H7 (cell line): ENCODE measurements around the gene VPS37B. TPM values are rescaled to one million over a fixed set of nuclear protein-coding genes. Genes with fewer than 3 reads are reported as not detected.
A peak's percentile ranks its signal among the peaks of the same experiment; 100 is the strongest.
"Not testable (repeated sequence)": the region's sequence is repeated elsewhere in the genome, so short reads cannot be mapped to it uniquely, and the experiment has no call there.

Source experiments
- DNase-seq: peaks from one replicate; pipeline ENCODE4 v3.0.0; 2012
- H3K27me3 ChIP-seq: 2 replicates; pipeline ENCODE4 v1.6.0; 2011; ENCODE audit warnings: mild to moderate bottlenecking, low read length; ENCODE audit not compliant: control insufficient read depth, insufficient read depth
- H3K36me3 ChIP-seq: replicated peaks from 2 replicates; pipeline ENCODE4 v1.5.1; 2011; ENCODE audit warnings: low read length; ENCODE audit not compliant: control insufficient read depth, insufficient read depth
- H3K4me3 ChIP-seq: 2 replicates; pipeline ENCODE4 v1.5.1; 2011; ENCODE audit warnings: low read depth, mild to moderate bottlenecking, control low read depth, low read length, moderate library complexity; ENCODE audit not compliant: insufficient read depth
- total RNA-seq: library from RNA; depleted of rRNA; stranded (reverse); fragments of >200 nt; shearing (Covaris generic); gene quantifications from 2 replicates; pipeline ENCODE4 v1.2.3, GENCODE V29; 2014

VPS37B gene
- total RNA-seq, 1 experiment from 2014 or later: 14.7 TPM

DNA sequence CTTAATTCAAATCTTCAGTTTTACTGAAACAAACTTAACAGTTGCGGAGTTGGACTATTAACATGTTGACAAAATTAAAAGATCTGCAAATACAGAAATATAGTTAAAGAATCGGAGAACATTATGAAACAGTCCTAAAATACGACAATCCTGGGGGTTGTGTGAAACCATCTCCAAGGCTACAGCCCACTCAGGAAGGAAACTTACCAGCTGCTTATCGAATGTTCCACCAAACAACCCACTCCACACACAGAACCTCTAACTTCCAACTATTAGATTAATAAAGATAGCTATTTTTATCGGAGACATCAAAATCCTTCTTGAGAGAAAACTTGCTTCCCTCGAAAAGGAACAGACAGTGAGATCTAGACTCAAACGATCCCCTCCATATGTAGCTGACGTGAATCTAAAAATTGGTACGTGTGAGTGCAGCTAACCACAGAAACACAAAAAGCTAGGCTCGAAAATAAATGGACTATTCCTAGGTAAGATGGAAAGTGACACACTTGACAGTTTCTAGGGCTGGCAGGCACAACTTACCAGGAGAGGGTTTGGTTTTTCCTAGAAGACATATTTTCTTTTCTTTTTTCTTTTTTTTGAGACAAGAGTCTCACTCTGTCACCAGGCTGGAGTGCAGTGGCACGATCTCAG, 12.9 kb downstream of the VPS37B start:
- peaks cover 6% of the 10 kb centered on the region; the same call in 1 of the 2 replicates for H3K27me3 ChIP-seq
- H3K4me3 ChIP-seq: no peak overlapping the region
- no peak for DNase-seq
- H3K36me3 ChIP-seq: no peaks in the 10 kb centered on the region

DNA sequence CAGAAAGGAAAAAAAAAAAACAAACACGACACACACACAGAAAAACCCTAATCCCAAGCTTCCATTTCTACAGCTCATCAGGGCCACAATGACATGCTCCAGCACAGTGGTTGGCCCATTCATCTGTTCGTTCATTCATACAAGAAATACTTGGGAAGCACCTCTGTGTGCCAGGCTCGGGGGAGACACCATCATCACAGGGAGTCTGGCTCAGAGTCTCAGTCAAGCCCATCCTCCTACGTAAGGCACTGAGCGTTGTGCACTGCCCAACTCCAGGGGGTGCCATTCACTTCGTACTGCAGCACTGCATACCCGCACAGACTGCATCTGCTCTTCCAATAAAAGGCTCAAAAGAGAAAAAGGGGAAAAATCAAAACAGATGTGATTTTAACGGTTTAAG, 15.3 kb downstream of the VPS37B start:
- no peaks in the 10 kb centered on the region for H3K36me3 ChIP-seq
- H3K27me3 ChIP-seq: peaks cover 16% of the 10 kb centered on the region
- no peak overlapping the region for H3K4me3 ChIP-seq
- peak; percentile 78 for DNase-seq

DNA sequence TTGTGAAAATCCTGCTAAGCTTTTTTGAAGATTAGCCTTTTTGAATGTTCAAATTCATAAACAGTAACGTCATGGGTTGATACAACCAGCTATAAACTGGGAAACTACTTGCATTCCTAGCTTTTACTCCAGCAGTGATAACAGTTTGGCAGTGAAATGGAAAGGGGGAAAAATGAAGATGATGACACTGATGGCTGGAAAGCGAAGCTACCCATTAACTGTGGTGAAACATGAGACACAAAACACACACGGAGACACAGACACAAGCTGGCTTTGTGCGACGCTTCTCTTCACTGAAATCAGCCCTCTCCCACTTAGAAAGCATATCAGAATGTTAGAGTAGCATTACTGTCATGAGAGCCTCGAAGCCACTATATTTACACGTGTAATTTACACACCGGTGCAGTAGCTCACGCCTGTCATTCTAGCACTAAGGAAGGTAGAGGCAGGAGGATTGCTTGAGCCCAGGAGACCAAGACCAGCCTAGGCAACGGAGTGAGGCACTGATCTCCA, 15.7 kb downstream of the VPS37B start:
- Histone ChIP-seq H3K36me3 (no peaks in the 10 kb centered on the region), H3K4me3 (no peak overlapping the region), H3K27me3 (peaks cover 17% of the 10 kb centered on the region)
- no peak for DNase-seq

DNA sequence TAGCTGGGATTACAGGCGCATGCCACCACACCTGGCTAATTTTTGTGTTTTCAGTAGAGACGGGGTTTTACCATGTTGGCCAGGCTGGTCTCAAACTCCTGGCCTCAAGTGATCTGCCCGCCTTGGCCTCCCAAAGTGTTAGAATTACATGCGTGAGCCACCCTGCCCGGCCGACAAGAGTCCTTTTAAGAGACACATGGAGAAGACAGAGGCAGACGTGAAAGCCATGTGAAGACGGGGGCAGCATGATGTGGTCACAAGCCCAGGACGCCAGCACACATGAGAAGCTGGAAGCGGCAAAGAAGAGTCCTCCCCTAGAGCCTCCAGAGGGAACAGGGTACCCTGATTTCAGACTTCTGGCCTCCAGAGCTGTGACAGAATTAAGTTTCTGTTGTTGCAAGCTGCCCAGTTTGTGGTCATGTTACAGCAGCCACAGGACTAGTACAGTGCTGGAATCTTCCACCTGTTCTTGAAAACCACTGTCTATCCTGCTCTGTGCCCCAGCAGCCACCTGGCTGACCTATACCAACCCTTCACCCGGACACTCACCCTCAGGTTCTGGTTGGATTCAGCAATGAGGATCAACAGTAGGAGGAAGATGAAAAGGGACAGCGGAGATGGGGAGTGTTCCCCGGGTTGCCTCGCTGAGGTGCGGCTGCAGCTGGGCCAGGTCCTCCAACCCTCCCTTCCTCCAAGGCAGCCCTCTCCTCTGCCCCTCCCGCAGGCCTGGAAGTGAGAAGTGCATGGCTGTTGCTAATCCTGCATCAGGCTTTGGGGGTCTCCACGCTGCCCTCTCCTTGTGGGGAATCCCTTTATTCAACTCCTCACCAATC, 16.9 kb downstream of the VPS37B start:
- Histone ChIP-seq H3K36me3 (no peaks in the 10 kb centered on the region), H3K4me3 (no peak overlapping the region), H3K27me3 (peaks cover 28% of the 10 kb centered on the region)
- no peak for DNase-seq

DNA sequence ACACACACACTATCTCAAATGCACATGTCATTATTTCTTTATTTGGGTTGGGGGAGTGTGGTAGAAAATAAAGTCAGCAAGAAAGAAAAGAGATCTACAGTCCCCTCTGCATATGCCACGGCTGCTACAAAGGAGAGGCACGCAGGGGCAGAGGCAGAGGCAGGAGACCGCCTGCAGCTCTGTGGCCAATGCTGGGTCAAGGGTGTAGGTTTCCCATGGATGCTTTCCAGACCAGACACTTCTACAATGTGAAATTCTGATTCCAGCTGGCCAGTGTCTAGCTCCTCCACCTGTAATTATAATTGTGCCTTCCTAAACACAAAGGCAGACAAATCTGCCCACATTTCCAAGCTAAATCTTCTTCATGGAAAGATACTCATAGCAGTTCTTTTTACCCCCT, 19.2 kb downstream of the VPS37B start:
- Histone ChIP-seq H3K4me3 (no peak overlapping the region), H3K27me3 (peaks cover 48% of the 10 kb centered on the region), H3K36me3 (no peaks in the 10 kb centered on the region)
- DNase-seq: no peak

DNA sequence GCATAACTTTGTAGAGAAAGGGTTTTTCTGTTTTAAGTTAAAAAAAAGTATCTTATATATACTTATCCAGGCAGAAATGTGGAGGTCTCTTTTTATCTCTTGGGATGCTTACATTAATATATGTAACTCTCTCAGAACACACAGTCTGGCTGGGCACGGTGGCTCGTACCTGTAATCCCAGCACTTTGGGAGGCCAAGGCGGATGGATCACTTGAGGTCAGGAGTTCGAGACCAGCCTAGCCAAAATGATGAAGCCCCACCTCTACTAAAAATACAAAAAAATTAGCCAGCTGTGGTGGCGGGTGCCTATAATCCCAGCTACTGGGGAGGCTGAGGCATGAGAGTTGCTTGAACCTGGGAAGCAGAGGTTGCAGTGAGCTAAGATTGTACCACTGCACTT, 19.6 kb downstream of the VPS37B start:
- peaks cover 53% of the 10 kb centered on the region for H3K27me3 ChIP-seq

GRCh38 chr12:122875590-122876220, 20.2 kb downstream of the VPS37B start:
- Histone ChIP-seq H3K27me3 (peaks cover 59% of the 10 kb centered on the region), H3K36me3 (no peaks in the 10 kb centered on the region), H3K4me3 (no peak overlapping the region)
- no peak for DNase-seq

More for the DNA sequence above, 19.6 kb downstream of the VPS37B start:
- H3K4me3 ChIP-seq, DNase-seq, H3K36me3 ChIP-seq: not testable (repeated sequence)

- Histone ChIP-seq H3K4me3 (no peak overlapping the region), H3K27me3 (peaks cover 69% of the 10 kb centered on the region), H3K36me3 (peaks cover 5% of the 10 kb centered on the region)
- DNase-seq: peak; percentile 68
These were observed 21.8 kb downstream of the VPS37B start for GRCh38 chr12:122874081-122874480.

DNA sequence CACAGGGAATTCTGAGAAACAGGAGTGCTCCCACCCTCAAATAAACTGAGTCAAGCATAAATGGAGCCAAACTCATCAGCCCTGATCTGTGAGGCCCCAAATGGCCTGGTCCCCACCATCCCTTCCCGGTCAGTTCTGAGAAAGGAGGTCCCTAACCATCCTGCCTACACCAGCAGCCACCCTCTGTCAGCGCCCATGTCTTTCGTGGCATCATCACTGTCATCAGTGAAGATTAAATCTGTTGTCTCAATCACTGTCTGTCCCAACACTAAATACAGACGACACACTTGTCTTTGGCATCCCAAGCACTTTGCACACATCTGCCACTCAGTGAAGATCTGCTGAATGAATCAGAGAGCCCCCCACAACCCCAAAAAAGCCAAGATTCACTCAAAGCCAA, 22.4 kb downstream of the VPS37B start:
- H3K27me3 ChIP-seq: peaks cover 67% of the 10 kb centered on the region
- peaks cover 5% of the 10 kb centered on the region for H3K36me3 ChIP-seq
- no peak for DNase-seq
- H3K4me3 ChIP-seq: no peak overlapping the region

- peaks cover 5% of the 10 kb centered on the region for H3K36me3 ChIP-seq
- no peak overlapping the region for H3K4me3 ChIP-seq
- peaks cover 71% of the 10 kb centered on the region for H3K27me3 ChIP-seq
- DNase-seq: no peak
These were observed 23.0 kb downstream of the VPS37B start for GRCh38 chr12:122872815-122873361.

- peak; percentile 95 for DNase-seq
- Histone ChIP-seq H3K4me3 (no peak overlapping the region), H3K36me3 (peaks cover 5% of the 10 kb centered on the region), H3K27me3 (peaks cover 67% of the 10 kb centered on the region)
These were observed 23.8 kb downstream of the VPS37B start for GRCh38 chr12:122871851-122872780.

DNA sequence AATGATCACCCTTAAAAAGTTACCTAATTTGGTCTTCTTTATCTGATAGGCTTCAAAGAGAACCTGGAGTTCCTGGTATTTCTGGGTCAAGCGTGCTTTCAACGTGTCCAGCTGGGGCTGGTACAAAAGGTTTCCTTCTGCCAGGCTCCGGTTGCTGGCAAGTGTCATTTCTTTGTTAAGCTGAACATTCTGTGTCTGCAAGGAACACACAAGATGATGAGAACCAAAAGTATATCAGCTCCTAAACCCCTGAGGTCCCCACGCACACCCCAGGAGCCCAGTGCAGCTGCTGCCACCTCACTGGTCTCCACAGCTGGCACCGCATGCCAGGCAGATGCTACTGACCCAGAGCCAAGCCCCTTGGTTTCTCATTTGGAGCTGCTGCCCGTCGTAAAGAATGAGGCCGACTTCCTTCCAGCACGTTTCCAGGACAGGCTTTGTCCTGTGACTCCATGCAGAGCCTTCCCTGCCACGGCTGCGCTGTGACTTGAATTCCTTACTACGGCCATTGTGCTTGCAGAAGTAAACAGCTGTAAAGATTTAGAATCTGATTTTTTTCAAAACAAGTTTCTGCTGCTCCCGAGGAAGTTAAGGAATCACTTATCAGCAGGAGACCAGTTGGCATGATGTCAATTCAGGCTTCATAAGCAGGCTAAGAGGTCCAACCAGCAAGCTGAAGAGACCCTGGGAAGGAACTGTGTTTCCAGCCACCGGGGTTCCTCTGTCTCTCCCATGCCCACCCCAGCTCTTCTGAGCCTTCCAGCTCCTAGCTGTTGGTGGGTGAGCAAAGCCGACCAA, 24.9 kb downstream of the VPS37B start:
- no peak for DNase-seq
- peaks cover 62% of the 10 kb centered on the region for H3K27me3 ChIP-seq
- no peak overlapping the region for H3K4me3 ChIP-seq
- peaks cover 5% of the 10 kb centered on the region for H3K36me3 ChIP-seq

DNA sequence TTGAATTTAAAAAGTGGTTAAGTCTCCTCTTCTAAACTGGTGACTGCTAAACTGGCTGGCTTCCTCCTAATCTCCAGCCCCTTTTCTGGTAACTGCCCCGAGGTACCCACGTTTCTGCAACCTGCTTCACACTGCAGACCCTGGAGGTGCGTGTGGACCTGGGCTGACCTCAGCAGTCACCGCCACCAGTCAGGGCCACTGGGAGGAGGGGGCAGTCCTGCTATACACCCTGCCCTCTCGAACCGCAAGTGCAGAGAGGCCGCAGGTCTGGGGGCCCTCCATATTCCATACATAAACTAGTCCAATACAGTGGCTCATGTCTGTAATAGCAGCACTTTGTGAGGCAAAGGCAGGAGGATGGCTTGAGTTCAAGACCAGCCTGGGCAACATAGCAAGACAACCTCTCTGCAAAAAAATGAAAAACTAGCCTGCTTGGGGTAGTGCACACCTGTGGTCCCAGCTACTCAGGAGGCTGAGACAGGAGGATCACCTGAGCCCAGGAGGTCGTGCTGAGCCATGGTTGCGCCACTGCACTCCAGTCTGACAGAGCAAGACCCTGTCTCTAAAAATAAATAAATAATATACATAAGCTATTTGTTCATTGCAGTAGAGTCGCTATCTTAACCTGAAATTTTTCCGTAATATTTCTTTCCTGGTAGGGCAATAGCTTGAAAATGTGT, 25.6 kb downstream of the VPS37B start:
- Histone ChIP-seq H3K4me3 (no peak overlapping the region), H3K27me3 (peaks cover 60% of the 10 kb centered on the region), H3K36me3 (peaks cover 5% of the 10 kb centered on the region)
- DNase-seq: no peak
